G401 (cell line): ENCODE data around the gene PXN. TPM values are rescaled to one million over a fixed set of nuclear protein-coding genes. Genes with fewer than 3 reads are reported as not detected.
A peak's percentile ranks its signal among the peaks of the same experiment; 100 is the strongest.
"Not testable (repeated sequence)": the region's sequence is repeated elsewhere in the genome, so short reads cannot be mapped to it uniquely, and the experiment has no call there.

Experiments
- DNase-seq: peaks from one replicate; pipeline ENCODE4 v3.0.0-alpha.2; 2015; ENCODE audit warnings: low spot score
- in situ Hi-C: cut with HindIII; loops from 2 replicates; pipeline ENCODE4 v1.10.0; 2016; ENCODE audit warnings: low sequenced_read_pairs, mixed read lengths
- total RNA-seq: library from RNA; depleted of rRNA; stranded (reverse); fragments of >200 nt; shearing (Covaris generic); gene quantifications from 2 replicates; pipeline ENCODE4 v1.2.3, GENCODE V29; 2014

PXN gene
- total RNA-seq, 1 experiment from 2014 or later, result 24.5 TPM

DNA sequence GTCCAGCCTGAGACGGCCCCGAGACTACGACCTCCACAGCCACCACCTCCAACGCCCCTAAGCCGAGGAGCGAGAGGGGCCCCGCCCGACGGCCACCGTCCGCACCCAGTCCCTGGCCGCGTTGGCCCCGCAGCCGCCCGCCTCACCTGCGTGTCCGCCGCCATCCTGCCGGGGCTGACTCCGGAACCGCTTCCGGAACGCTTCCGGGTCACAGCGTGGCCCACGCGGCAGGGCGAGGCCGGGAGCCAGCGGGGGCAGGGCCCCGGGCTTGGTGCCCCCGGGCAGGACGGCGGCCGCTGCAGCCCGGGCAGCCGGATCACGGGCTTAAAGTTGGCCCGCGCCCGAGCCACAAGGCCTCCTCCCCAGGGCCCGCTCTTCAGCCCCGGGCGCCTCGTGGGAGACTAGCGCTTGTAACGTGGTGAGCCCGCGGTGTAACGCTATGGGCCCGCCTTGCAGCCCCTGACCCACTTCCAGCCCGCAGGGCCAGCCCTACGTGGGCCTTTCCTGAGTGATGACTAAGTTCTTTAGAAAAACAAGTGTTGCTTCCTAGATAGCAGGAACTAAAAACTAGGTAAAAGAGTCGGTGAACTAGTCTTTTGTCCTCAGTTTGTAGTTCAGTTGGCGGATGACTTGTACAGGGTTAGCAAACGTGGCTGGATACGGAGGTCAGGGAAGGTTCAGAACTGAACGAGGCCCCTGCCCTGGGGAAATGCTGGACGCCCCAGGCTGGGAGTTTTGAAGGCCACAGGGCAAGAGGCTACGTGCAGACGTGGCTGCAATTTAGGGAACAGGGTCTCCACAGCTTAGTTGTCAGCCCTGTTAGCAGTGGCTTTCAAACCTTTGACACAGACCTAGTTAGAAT, 70.8 kb downstream of the PXN start, which contains the start of gene GCN1:
Gene GCN1, minus strand, starts transcription at position 182 of the 862 bp plus-strand sequence. Its CDS starts 18 bp downstream, at position 164.
- DNase-seq, result peak; percentile 72
- in situ Hi-C loops, result no loop called here

DNA sequence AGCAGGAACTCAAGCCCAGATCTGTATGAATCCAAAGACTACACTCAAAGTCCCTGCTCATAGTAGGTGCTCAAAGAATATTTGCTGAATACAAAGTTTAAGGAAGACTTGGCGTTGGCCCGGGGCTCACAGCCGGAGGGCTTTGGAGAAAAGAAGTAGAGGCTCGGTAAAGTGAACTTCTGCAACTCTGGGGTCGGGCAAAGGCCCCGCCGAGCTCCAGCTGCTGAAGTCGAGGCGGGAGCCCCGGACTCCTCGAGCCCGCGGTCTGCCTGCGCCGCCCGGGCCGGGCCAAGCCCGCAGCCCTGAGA, 71.3 kb downstream of the PXN start:
- in situ Hi-C loops, result no loop called here
- DNase-seq, result no peak

- in situ Hi-C loops, DNase-seq: not testable (repeated sequence)
These were observed 72.2 kb downstream of the PXN start for GRCh38 chr12:120193286-120193685.

- DNase-seq, result no peak
- in situ Hi-C loops, result no loop called here
These were observed 74.5 kb downstream of the PXN start for GRCh38 chr12:120190985-120191480.

- no peak for DNase-seq
- in situ Hi-C loops, result no loop called here
These were observed 75.1 kb downstream of the PXN start for GRCh38 chr12:120190386-120190785.

DNA sequence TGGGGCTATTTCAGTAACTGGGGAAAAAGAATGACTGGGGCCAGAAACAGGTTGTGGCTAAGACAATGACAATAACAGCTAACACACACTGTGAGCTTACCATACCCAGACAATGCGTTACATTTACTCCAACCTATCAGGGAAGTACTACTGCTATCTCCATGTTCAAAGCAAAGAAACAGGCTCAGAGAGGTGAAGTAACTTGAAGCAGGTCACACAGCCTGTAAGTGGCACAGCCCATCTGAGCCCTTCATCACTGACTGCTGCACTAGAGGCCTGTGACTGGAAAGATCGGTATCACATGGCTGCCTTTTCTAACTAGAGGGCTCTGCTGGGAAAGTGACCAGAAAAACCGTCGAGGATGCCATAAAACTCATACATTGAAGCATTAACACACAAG, 78.9 kb downstream of the PXN start:
- in situ Hi-C loops, result no loop called here

GRCh38 chr12:120183211-120183631, 82.3 kb downstream of the PXN start:
- in situ Hi-C loops, result no loop called here
- DNase-seq, result no peak

More for the DNA sequence above, 78.9 kb downstream of the PXN start:
- no peak for DNase-seq

DNA sequence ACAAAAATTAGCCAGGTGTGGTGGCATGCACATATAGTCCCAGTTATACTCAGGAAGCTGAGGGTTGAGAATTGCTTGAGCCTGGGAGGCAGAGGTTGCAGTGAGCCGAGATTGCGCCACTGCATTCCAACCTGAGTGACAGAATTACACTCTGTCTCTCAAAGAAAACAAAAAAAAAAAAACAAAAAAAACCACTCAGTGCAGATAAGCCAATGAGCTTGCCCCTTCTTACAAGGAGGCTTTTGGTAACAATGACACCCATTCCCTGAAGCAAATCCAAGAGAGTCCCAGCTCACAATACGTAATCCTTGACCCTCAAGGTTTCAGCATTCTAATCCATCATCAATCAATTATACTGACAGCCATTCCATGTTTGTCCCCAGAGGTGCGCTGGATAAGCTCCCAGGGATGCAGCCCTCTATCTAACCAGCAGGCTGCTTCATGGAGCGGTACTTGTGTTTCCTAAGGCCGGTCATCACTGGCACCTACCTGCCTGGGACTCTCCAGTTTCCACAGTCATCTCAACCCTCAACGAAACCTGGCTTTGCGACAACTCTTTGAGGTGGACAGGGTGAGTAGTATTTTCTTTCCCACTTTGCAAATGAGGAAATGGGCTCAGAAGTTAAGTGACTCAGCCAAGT, 83.4 kb downstream of the PXN start:
- in situ Hi-C loops, result no loop called here
- DNase-seq, result no peak

DNA sequence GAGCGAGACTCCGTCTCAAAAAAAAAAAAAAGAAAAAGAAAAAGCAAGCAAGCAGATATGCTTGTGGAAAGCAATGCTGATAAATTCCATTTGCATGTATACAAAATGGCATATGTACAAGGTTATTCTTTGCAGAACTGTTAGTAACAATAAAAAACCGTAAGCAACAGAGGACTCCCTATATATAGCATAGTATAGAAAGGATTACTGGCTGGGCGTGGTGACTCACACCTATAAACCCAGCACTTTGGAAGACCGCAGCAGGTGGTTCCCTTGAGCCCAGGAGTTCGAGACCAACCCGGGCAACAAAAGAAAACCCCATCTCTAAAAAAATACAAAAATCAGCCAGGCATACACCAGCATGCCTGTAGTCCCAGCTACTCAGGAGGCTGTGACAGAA, 84.6 kb downstream of the PXN start:
- in situ Hi-C loops, result no loop called here
- DNase-seq, result no peak

GRCh38 chr12:120175537-120175936, 90.0 kb downstream of the PXN start:
- in situ Hi-C loops, result no loop called here
- no peak for DNase-seq

GRCh38 chr12:120175062-120175461, 90.5 kb downstream of the PXN start:
- DNase-seq, result no peak
- in situ Hi-C loops, result no loop called here

- in situ Hi-C loops, result no loop called here
- DNase-seq, result no peak
These were observed 93.5 kb downstream of the PXN start for GRCh38 chr12:120172053-120172452.

- in situ Hi-C loops, result no loop called here
- no peak for DNase-seq
These were observed 94.9 kb downstream of the PXN start for GRCh38 chr12:120170631-120171030.

- in situ Hi-C loops, result no loop called here
- DNase-seq, result no peak
These were observed 95.6 kb downstream of the PXN start for GRCh38 chr12:120169946-120170345.

GRCh38 chr12:120168337-120168736, 97.2 kb downstream of the PXN start:
- in situ Hi-C loops, result no loop called here
- DNase-seq, result no peak

GRCh38 chr12:120167529-120168095, 97.9 kb downstream of the PXN start:
- DNase-seq, result no peak
- in situ Hi-C loops, result no loop called here

DNA sequence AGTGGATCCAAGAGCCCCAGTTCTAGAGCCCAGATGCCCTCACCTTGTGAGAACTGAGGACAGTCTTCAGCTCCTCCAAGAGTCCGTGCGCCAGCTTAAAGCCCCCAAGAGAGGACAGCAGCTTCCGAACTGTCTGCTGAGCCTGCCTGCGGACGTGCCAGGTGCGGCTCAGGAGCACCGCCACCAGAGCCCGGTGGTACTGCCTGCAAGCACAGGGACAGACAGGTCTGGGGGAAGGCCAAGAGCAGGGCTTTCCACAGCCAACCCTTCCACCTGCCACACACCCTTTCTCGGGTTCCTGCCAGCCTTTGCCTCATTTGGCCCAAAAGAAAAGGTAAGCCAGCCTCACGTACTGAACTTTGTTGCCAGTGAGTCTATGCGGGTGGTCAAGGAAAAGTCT, 101.2 kb downstream of the PXN start:
- peak; percentile 91 for DNase-seq
- in situ Hi-C loops, result no loop called here

GRCh38 chr12:120162763-120163162, 102.8 kb downstream of the PXN start:
- no peak for DNase-seq
- in situ Hi-C loops, result no loop called here

DNA sequence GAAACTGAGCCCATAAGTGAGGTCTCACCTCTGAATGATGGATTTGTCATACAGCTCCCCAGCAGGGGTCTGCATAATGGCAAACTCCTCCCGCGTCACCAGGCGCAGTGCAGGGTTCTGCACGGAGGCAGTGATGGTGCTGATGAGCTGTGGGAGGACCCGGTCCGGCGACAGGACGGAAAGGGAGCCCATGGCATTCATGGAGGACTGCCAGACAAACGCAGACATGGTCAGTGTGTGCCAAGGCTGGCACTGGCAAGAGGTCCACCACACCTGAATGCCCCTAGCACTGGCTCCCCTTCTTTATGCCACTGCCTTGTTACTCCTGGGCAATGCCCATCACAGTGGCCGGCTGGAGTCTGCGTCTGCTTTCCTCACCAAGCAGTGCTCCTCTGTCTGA, 103.7 kb downstream of the PXN start:
- DNase-seq, result no peak
- in situ Hi-C loops, result no loop called here
